Heart right ventricle (tissue), 16 donors: ENCODE data around the gene ERVH48-1. TPM values are rescaled to one million over a fixed set of nuclear protein-coding genes. Genes with fewer than 3 reads are reported as not detected.
"Not testable (repeated sequence)": the region's sequence is repeated elsewhere in the genome, so short reads cannot be mapped to it uniquely, and the experiment has no call there.

Experiments
- ATAC-seq, 8 donors: fragments of 200-7000 bp; cut with Tn5 transposase; one replicate each; pipeline ENCODE4 v1.9.1; 2020; ENCODE audit warnings: mild to moderate bottlenecking in 8 of 8, moderate library complexity in 8 of 8, moderate number of reproducible peaks in 1 of 8
- DNase-seq, 2 donors: peaks; one replicate each; pipeline ENCODE4 v3.0.0-alpha.2; 2020
- H3K27ac ChIP-seq, 10 donors: fragments of 200-600 bp; sonication (generic) in 2 of 10; one replicate each; pipeline versions ENCODE4 v1.5.0 to v1.8.0; 2020 to 2022; ENCODE audit warnings: mild to moderate bottlenecking in 3 of 10
- H3K27me3 ChIP-seq, 7 donors: fragments of 200-600 bp; one replicate each; pipeline ENCODE4 v1.8.0; 2021 to 2022; ENCODE audit warnings: mild to moderate bottlenecking in 2 of 7
- H3K36me3 ChIP-seq, 9 donors: fragments of 200-600 bp; sonication (generic) in 1 of 9; one replicate each; pipeline versions ENCODE4 v1.5.0 to v1.8.0; 2020 to 2022; ENCODE audit warnings: mild to moderate bottlenecking in 2 of 9
- H3K4me1 ChIP-seq, 9 donors: fragments of 200-600 bp; sonication (generic) in 1 of 9; one replicate each; pipeline versions ENCODE4 v1.5.0 to v1.8.0; 2020 to 2022; ENCODE audit warnings: mild to moderate bottlenecking in 4 of 9
- H3K4me3 ChIP-seq, 10 donors: fragments of 200-600 bp; sonication (generic) in 2 of 10; one replicate each; pipeline versions ENCODE4 v1.5.0 to v1.8.0; 2020 to 2022; ENCODE audit warnings: mild to moderate bottlenecking in 7 of 10, moderate library complexity in 2 of 10
- H3K9me3 ChIP-seq, 11 donors: fragments of 200-600 bp in 10 of 11; sonication (generic) in 2 of 11; one replicate each; pipeline versions ENCODE4 v1.5.0 to v1.8.0; 2013 to 2022; ENCODE audit warnings: mild to moderate bottlenecking in 2 of 11, control low read depth in 1 of 11, moderate library complexity in 1 of 11
- CTCF ChIP-seq, 9 donors: fragments of 200-600 bp; sonication (generic) in 2 of 9; IDR thresholded peaks; one replicate each; pipeline versions ENCODE4 v1.5.0 to v1.8.0; 2021 to 2022; ENCODE audit warnings: antibody characterized with exemption in 9 of 9, mild to moderate bottlenecking in 5 of 9, moderate library complexity in 1 of 9
- WGBS, 2 donors: extraction: QIAGEN DNeasy Blood & Tissue Kit; methylation state at CpG; one replicate each; pipeline ENCODE4 v1.1.7; 2013; ENCODE audit warnings: inconsistent platforms in 1 of 2; 5-methylcytosine and 5-hydroxymethylcytosine counted together
- intact Hi-C, 10 donors: fragments of 100-400 bp; cut with DNase I; formaldehyde crosslinking; loops; one replicate each; pipeline versions ENCODE4 v1.11.1 to v1.14.2; 2022
- polyA plus RNA-seq, 2 donors: library from polyadenylated mRNA; stranded (reverse); fragments of 200-250 nt; gene quantifications; one replicate each; pipeline ENCODE4 v1.2.3, GENCODE V29; 2013
- total RNA-seq, 10 donors: library from RNA; stranded (reverse); fragmentation: NEBNext Ultra II Directional in 3 of 10; extraction: Animal tissue kit (Norgen Biotek cat#: 25700) in 3 of 10; gene quantifications; one replicate each; pipeline versions ENCODE4 v1.2.1 to v1.2.4, GENCODE V29; 2021 to 2023
- donor health status: Arrhythmogenic right ventricular cardiomyopathy.
- donor health status: ischemic (EF 13 %, LVEDD 7.1; RV severe dilation, severe dysfunction).
- donor health status: healthy with polysubstance abuse.
- donor health status: DM: no; HTN: yes; CAD: no.
- donor health status: DM: no; HTN: no; CAD: no.
- donor health status: ischemic (EF 25% LVEDD 6.9; RV normal size, moderate dysfunction).
- donor health status: ischemic (EF 25% LVEDD 5.7; RV mildly dilated, moderate dysfunction).
- donor health status: healthy.
- donor health status: DM: yes; HTN: yes; CAD: no.
- donor health status: Ischemic cardiomyopathy.
- donor health status: ischemic (EF 35%, LVEDD 5.7; RV mildly dilated, moderate dysfunction).
- donor health status: nonischemic (EF 11% LVEDD 7.7; RV severe dilation, severe dysfunction).
- donor health status: DM: yes; HTN: yes; CAD: no.
- donor health status: PGD.
- donor health status: ischemic (EF 29% LVEDD 5.4; RV normal size, mild dysfunction).
- donor health status: nonischemic (EF 23%, LVEDD 6.1; RV moderate dilation, normal function).

Gene ERVH48-1
- total and polyA plus RNA-seq, 12 donors = 0.03 to 0.09 TPM; not detected in 10

DNA sequence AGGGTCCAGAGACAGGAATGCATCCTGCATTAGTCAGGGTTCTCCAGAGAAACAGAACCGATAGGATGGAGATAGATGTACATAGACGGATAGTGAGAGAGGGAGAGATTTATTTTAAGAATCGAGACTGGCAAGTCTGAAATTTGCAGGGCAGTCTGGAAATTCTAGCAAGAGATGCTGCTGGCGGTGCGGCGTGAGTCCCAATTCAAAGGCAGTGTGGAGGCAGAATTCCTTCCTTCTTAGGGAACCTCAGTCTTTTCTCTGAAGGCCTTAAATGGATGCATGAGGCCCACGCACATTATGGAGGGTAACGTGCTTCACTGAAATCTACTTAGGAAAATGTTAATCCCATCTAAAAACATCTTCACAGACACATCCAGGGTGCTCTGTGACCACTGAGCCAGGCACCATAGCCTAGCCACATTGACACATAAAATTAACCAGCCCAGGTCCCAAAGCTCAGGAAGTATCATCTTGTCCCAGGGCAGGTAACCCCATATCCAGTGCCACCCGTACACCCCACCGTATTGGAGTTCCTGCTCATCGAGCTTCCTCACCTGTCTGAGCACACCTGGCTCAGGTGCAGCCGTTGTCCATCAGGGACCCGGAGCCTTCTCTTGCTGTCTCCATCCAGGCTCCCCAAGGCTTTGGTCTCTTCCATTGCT, 39.2 kb upstream of the ERVH48-1 start:
- H3K27ac ChIP-seq = no peak overlapping the region
- no peaks in the 10 kb centered on the region for H3K36me3 ChIP-seq
- no peak for TF ChIP-seq CTCF (IDR thresholded peaks at IDR 0.05)
- ATAC-seq (no peak), DNase-seq (no peak)
- no peaks in the 10 kb centered on the region for H3K27me3 ChIP-seq
- WGBS, 2 donors = 96 to 97% methylated on average over 13 of the region's 13 CpGs
- no peaks in the 10 kb centered on the region for H3K4me1 ChIP-seq
- no peak overlapping the region for H3K4me3 ChIP-seq
- H3K9me3 ChIP-seq = no peaks in the 10 kb centered on the region
- intact Hi-C loops = no loop called here

DNA sequence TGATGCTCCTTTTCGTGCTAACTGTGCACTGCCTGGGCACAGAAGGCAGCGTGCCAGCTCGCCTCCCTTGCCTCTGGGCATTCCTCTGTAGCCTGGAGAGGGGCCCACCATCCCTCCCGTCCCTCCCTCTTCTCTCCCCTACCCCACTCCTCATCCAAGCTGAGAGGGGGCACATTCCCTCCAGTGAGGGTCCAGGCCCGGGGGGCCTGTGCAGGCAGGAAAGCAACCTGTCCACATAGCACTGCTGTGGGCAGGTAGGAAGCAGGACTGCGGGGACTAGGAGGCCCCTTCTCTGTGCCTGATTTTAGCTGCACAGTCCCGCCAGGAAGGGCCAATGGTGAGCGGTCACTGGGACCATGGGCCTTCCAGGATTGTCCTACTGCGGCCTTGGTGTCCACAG, 38.7 kb upstream of the ERVH48-1 start:
- no peak overlapping the region for H3K4me3 ChIP-seq
- no peaks in the 10 kb centered on the region for H3K4me1 ChIP-seq
- H3K27ac ChIP-seq = no peak overlapping the region
- DNase-seq (no peak), ATAC-seq (peak in 2 of 8 donors; percentile 11 to 19)
- H3K9me3 ChIP-seq = no peaks in the 10 kb centered on the region
- H3K27me3 ChIP-seq = no peaks in the 10 kb centered on the region
- H3K36me3 ChIP-seq = no peaks in the 10 kb centered on the region
- TF ChIP-seq CTCF (IDR thresholded peaks at IDR 0.05) = no peak
- WGBS, 2 donors = 91 to 93% methylated on average over 9 of the region's 9 CpGs
- intact Hi-C loops = no loop called here

GRCh38 chr21:42962380-42963007, 37.1 kb upstream of the ERVH48-1 start:
- H3K36me3 ChIP-seq = no peaks in the 10 kb centered on the region
- no peak overlapping the region for H3K4me3 ChIP-seq
- no peak overlapping the region for H3K27ac ChIP-seq
- intact Hi-C loops = no loop called here
- no peak for TF ChIP-seq CTCF (IDR thresholded peaks at IDR 0.05)
- H3K27me3 ChIP-seq = no peaks in the 10 kb centered on the region
- H3K9me3 ChIP-seq = no peaks in the 10 kb centered on the region
- DNase-seq (no peak), ATAC-seq (no peak)
- WGBS, 2 donors = 75 to 80% methylated on average over 4 to 5 of the region's 6 CpGs
- no peaks in the 10 kb centered on the region for H3K4me1 ChIP-seq

- no peaks in the 10 kb centered on the region for H3K27me3 ChIP-seq
- H3K4me3 ChIP-seq = no peak overlapping the region
- intact Hi-C loops = no loop called here
- 76 to 79% methylated on average over 3 of the region's 3 CpGs for WGBS, 2 donors
- H3K27ac ChIP-seq = no peak overlapping the region
- DNase-seq = no peak
- no peak for ATAC-seq
- H3K4me1 ChIP-seq = no peaks in the 10 kb centered on the region
- no peaks in the 10 kb centered on the region for H3K36me3 ChIP-seq
- TF ChIP-seq CTCF (IDR thresholded peaks at IDR 0.05) = no peak
- H3K9me3 ChIP-seq = no peaks in the 10 kb centered on the region
Observed at GRCh38 chr21:42959728-42960127, 34.3 kb upstream of the ERVH48-1 start.

GRCh38 chr21:42958122-42958521, 32.7 kb upstream of the ERVH48-1 start:
- ATAC-seq, H3K27me3 ChIP-seq, H3K9me3 ChIP-seq, H3K27ac ChIP-seq, intact Hi-C loops, DNase-seq, H3K4me1 ChIP-seq, H3K36me3 ChIP-seq, H3K4me3 ChIP-seq: not testable (repeated sequence)
- 78 to 86% methylated on average over 6 of the region's 6 CpGs for WGBS, 2 donors
